Activated CD8-positive, alpha-beta T cell treated with anti-CD3 and anti-CD28 coated beads, Interleukin-2, amount 10 ng/mL, durations not matched to agents 7 days and 5 days (primary cell): ENCODE measurements around the gene SCAPER. TPM values are rescaled to one million over a fixed set of nuclear protein-coding genes. Genes with fewer than 3 reads are reported as not detected.
A peak's percentile ranks its signal among the peaks of the same experiment; 100 is the strongest.

ENCODE experiments used
- ATAC-seq: fragments of 150-1000 bp; cut with Tn5 transposase; one replicate; pipeline ENCODE4 v1.10.0; 2021; ENCODE audit warnings: moderate library complexity
- CTCF ChIA-PET: fragments of 350-600 bp; sonication (Branson Sonifier 250); formaldehyde crosslinking; loops from one replicate; lab custom pipeline; 2021; ENCODE audit warnings: antibody characterized with exemption; lab: Charles Lee
- POLR2A ChIA-PET: fragments of 350-600 bp; sonication (Branson Sonifier 250); formaldehyde crosslinking; loops from one replicate; lab custom pipeline; 2021; ENCODE audit warnings: antibody characterized with exemption; lab: Charles Lee
- DNase-seq: peaks from one replicate; pipeline ENCODE4 v3.0.0-alpha.2; 2020
- H3K27ac Mint-ChIP-seq: one replicate; pipeline ENCODE4 v1.8.0; 2021; ENCODE audit warnings: mild to moderate bottlenecking, mixed read lengths
- H3K27me3 Mint-ChIP-seq: one replicate; pipeline ENCODE4 v1.8.0; 2021; ENCODE audit warnings: low read depth, mixed read lengths
- H3K36me3 Mint-ChIP-seq: one replicate; pipeline ENCODE4 v1.8.0; 2021; ENCODE audit warnings: low read depth, mixed read lengths
- H3K4me1 Mint-ChIP-seq: one replicate; pipeline ENCODE4 v1.8.0; 2021; ENCODE audit warnings: low read depth, mixed read lengths
- H3K4me3 Mint-ChIP-seq: one replicate; pipeline ENCODE4 v1.8.0; 2021; ENCODE audit warnings: mild to moderate bottlenecking, mixed read lengths
- H3K9me3 Mint-ChIP-seq: one replicate; pipeline ENCODE4 v1.8.0; 2022; ENCODE audit warnings: mixed read lengths; ENCODE audit not compliant: insufficient read depth
- total RNA-seq, 2 experiments: library from RNA; stranded (reverse); gene quantifications; one replicate each; pipeline ENCODE4 v1.2.3, GENCODE V29; 2021

Gene SCAPER
- total RNA-seq, 2 experiments from 2014 or later = 29.0 to 32.2 TPM

DNA sequence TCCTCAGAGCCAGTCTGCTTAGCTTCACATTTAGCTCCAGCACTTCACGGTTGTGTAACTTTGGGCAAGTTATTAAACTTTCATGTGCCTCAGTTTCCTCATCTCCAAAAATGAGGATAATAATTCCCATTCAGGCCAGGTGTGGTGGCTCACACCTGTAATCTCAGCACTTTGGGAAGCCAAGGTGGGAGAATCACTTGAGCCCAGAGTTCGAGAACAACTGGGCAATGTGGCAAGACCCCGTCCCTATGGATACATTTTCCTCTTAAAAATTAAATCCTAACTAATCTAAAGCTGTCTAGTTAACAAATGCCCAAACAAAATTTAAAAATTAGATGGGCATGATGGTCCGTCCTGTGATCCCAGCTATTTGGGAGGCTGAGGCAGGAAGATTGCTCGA, 33.6 kb upstream of the SCAPER start:
- H3K36me3 Mint-ChIP-seq = peaks cover 38% of the 10 kb centered on the region
- ChIA-PET CTCF (interaction anchor here (1.1 to 2.0 kb wide), 2 partner anchors 85 to 605 kb away, joined by 4 to 5 read pairs; no protein-coding TSS in a partner anchor), POLR2A (interaction anchor here (1.0 kb wide), 1 partner anchor 9 kb away, joined by 3 read pairs; no protein-coding TSS in a partner anchor)
- H3K9me3 Mint-ChIP-seq = no peaks in the 10 kb centered on the region
- no peak for ATAC-seq
- H3K4me3 Mint-ChIP-seq = no peak overlapping the region
- no peak overlapping the region for H3K27ac Mint-ChIP-seq
- no peaks in the 10 kb centered on the region for H3K27me3 Mint-ChIP-seq
- H3K4me1 Mint-ChIP-seq = peaks cover 24% of the 10 kb centered on the region
- no peak for DNase-seq

DNA sequence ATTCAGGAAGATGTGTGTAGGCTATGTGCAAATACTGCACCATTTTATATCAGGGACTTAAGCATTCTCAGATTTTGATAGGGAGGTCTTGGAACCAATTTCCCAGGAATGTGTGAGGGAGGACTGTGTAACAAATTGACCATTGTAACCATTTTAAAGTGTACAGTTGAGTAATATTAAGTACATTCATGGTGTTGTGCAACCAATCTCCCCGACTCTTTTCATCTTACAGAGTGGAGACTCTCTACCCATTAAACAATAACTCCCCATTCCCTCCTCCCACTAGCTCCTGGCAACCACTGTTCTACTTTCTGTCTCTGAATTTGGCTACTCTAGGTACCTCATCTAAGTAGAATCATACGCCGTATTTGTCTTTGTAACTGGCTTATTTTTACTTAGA, 31.5 kb upstream of the SCAPER start:
- Mint-ChIP-seq H3K36me3 (peaks cover 40% of the 10 kb centered on the region), H3K9me3 (no peaks in the 10 kb centered on the region), H3K27me3 (no peaks in the 10 kb centered on the region), H3K27ac (no peak overlapping the region), H3K4me1 (peaks cover 40% of the 10 kb centered on the region), H3K4me3 (no peak overlapping the region)
- ChIA-PET POLR2A (no interaction called here), CTCF (no interaction called here)
- ATAC-seq = no peak
- DNase-seq = no peak

DNA sequence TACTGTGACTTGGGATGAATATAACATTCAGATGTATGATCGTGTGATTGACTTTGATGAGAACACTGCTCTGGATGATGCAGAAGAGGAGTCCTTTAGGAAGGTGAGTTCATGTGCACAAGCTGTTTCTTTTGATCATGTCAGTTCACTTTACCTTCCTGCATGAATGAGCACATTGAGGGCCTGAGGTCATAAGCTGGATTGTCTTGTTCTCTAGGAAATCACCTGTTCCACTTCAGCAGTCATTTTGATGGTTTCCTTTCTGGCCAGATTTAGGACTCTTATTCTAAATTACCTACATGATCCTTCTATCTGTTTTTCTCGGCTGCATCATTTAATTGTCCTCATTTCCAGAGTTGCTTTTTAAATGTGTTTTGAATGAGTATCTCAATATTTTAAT, 30.5 kb upstream of the SCAPER start:
- DNase-seq = no peak
- no peaks in the 10 kb centered on the region for H3K9me3 Mint-ChIP-seq
- peaks cover 46% of the 10 kb centered on the region for H3K4me1 Mint-ChIP-seq
- CTCF ChIA-PET = interaction anchor here (1.7 to 2.3 kb wide), 2 partner anchors 10 to 38 kb away, joined by 6 read pairs; no protein-coding TSS in a partner anchor
- no peaks in the 10 kb centered on the region for H3K27me3 Mint-ChIP-seq
- H3K4me3 Mint-ChIP-seq = no peak overlapping the region
- no peak for ATAC-seq
- H3K36me3 Mint-ChIP-seq = peaks cover 39% of the 10 kb centered on the region
- POLR2A ChIA-PET = no interaction called here
- no peak overlapping the region for H3K27ac Mint-ChIP-seq

DNA sequence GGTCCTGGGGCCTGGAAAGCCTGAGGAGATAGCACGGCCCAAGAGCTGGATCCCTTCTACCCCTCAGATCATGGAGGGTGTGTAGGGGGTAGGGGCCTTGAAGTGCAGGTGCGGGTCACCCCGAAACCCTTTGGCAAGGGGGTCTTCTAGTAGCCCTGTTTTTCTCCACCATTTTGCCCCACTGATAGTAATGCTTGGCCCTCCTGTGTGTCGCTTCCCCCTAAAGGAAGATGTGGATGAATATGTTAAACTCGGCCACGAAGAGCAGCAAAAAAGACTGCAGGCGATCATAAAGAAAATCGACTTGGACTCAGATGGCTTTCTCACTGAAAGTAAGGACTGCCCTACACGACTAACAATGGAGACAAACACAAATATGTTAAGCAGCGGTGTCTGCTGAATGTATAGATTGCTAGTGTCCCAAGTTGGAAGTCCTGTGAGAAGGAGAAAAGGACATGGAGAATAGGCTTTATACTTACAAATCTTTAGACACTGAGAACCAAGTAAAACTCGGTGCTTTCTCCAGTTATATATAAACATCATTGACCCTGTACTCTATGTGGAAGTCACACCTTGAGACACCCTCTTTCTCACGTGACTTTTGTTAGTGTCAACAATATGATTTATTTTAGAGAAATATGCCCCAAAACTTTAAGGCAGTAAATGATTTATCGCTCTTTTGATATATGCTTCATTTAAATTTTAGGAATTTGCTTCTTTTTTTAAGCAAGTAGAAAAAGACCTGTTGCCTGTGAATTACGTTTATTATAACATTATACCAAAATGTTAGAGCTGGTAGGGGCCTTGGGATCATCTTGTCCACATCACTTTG, 27.2 kb upstream of the SCAPER start:
- ATAC-seq (no peak), DNase-seq (peak; percentile 30)
- H3K4me1 Mint-ChIP-seq = peaks cover 46% of the 10 kb centered on the region
- ChIA-PET POLR2A (interaction anchor here (0.6 to 1.2 kb wide), 3 partner anchors 15 to 92 kb away, joined by 3 to 4 read pairs (median 4); no protein-coding TSS in a partner anchor), CTCF (interaction anchor here (1.0 to 1.8 kb wide), 5 partner anchors 10 to 611 kb away, joined by 3 to 5 read pairs (median 3); no protein-coding TSS in a partner anchor)
- peak overlapping the region; percentile 76 for H3K27ac Mint-ChIP-seq
- peak overlapping the region; percentile 82 for H3K4me3 Mint-ChIP-seq
- peaks cover 11% of the 10 kb centered on the region for H3K27me3 Mint-ChIP-seq
- no peaks in the 10 kb centered on the region for H3K9me3 Mint-ChIP-seq
- peaks cover 33% of the 10 kb centered on the region for H3K36me3 Mint-ChIP-seq

DNA sequence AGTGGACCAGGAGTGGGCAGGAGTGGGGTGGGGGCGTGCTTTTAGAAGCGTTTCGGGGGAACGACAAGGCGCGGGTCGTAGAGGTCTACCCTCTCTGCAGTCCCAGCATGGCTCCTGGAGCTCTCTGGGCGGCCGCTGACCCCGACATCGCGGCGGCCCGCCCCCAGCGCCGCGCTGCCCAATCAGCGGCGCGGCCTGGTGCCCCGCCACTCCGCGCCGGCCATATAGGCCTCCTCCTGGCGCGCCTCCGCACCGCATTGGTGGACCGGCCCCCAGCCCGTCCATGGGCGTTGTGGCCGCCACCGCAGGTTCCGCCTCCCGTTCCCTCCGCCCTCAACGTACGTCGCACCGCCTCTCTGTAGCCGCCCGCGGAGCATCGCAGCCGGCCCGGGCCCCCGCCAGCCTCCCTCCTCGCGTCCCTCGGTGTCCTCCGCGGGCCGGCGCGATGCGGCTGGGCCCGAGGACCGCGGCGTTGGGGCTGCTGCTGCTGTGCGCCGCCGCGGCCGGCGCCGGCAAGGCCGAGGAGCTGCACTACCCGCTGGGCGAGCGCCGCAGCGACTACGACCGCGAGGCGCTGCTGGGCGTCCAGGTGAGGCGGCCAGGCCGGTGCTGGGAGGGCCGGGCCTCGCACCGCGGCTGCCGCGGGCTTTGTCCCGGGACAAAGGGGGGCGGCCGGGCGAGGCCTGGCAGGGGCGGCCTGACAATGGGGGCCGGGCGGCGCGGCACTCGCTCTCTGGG, 26.4 kb upstream of the SCAPER start, which contains the start of gene RCN2:
RCN2 (plus strand) TSS at position 353 of the 738 bp plus-strand sequence; CDS start at position 446, 93 bp downstream.
- H3K4me3 Mint-ChIP-seq = peak within 1 kb of the TSS; percentile 82
- peaks cover 41% of the 10 kb centered on the region for H3K4me1 Mint-ChIP-seq
- peak; percentile 95 for DNase-seq
- POLR2A ChIA-PET = interaction anchor here (0.6 to 1.5 kb wide), 8 partner anchors 12 to 93 kb away, joined by 3 to 4 read pairs (median 3); no protein-coding TSS in a partner anchor
- H3K9me3 Mint-ChIP-seq = no peaks in the 10 kb centered on the region
- H3K36me3 Mint-ChIP-seq = peaks cover 27% of the 10 kb centered on the region
- ATAC-seq = peak; percentile 100
- CTCF ChIA-PET = interaction anchor here (0.6 to 1.8 kb wide), 7 partner anchors 10 to 611 kb away, joined by 3 to 5 read pairs (median 3); no protein-coding TSS in a partner anchor
- H3K27ac Mint-ChIP-seq = peak within 1 kb of the TSS; percentile 84
- H3K27me3 Mint-ChIP-seq = peaks cover 11% of the 10 kb centered on the region

DNA sequence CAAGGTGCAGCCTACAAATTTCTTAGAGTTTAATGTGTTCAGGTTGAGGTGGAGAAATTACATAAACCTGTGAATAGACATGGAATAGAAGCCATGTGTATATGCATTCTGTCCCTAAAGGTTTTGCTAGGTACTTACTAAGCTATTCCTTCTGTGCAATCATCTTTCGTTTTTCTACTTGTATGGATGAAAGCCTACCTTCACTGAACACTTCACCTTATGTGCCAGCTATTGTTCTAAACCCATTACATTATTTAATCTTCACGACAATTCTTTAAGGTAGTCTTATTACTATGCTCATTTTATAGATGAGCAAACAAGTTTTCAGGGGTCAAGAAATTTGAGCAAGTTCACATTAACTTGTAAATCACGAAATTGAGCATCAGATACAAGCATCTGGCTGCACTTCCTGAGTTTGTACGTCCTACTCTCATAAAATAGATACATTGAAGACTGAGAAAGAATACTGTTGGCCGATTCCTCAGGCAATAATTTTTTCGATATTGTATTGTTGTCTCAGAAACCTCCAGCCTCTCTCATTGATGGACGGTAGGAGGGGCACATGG, 25.8 kb upstream of the SCAPER start:
- H3K36me3 Mint-ChIP-seq = peaks cover 22% of the 10 kb centered on the region
- peak overlapping the region; percentile 82 for H3K27ac Mint-ChIP-seq
- DNase-seq = no peak
- peaks cover 16% of the 10 kb centered on the region for H3K27me3 Mint-ChIP-seq
- ChIA-PET POLR2A (interaction anchor here (1.0 to 1.5 kb wide), 5 partner anchors 13 to 58 kb away, joined by 3 read pairs; no protein-coding TSS in a partner anchor), CTCF (interaction anchor here (0.6 to 1.8 kb wide), 5 partner anchors 11 to 612 kb away, joined by 3 to 5 read pairs (median 3); no protein-coding TSS in a partner anchor)
- H3K9me3 Mint-ChIP-seq = no peaks in the 10 kb centered on the region
- no peak for ATAC-seq
- H3K4me1 Mint-ChIP-seq = peaks cover 38% of the 10 kb centered on the region
- peak overlapping the region; percentile 82 for H3K4me3 Mint-ChIP-seq

DNA sequence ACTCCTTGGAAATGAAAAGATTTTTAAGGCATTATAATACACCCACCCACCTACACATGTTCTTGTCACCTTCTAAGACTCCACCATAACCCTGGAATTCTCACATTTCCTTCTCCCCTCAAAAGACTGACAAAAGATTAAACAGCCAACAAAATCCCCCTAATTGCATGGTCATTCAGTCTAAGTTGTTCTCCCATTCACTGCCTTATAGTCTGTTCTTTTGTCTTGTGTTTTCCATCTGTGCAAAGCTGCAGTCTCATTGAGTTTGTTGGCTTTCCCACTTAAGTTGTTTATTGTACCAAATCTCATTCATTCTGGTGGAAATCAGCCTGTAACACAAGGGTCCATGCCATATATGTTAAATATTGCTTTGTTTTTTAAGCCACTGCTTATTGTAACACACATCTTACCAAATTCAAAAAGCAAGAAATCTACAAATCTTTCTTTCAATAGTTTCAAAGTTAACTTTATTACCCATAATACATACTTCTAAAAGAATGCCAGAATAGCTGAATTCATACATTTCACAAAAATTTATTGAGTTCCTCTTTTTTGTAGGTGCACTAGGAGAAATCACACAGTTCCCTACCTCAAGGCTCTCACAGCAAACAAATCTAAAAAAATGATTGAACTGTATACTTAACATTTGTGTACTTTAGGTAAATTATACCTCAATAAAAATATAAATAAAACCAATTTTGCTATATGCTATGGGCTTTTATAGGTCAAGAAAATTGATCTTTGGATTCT, 24.0 kb upstream of the SCAPER start:
- ChIA-PET POLR2A (no interaction called here), CTCF (no interaction called here)
- no peak overlapping the region for H3K4me3 Mint-ChIP-seq
- peaks cover 10% of the 10 kb centered on the region for H3K36me3 Mint-ChIP-seq
- no peak overlapping the region for H3K27ac Mint-ChIP-seq
- peaks cover 18% of the 10 kb centered on the region for H3K27me3 Mint-ChIP-seq
- DNase-seq = no peak
- ATAC-seq = no peak
- H3K4me1 Mint-ChIP-seq = peaks cover 31% of the 10 kb centered on the region
- H3K9me3 Mint-ChIP-seq = no peaks in the 10 kb centered on the region

DNA sequence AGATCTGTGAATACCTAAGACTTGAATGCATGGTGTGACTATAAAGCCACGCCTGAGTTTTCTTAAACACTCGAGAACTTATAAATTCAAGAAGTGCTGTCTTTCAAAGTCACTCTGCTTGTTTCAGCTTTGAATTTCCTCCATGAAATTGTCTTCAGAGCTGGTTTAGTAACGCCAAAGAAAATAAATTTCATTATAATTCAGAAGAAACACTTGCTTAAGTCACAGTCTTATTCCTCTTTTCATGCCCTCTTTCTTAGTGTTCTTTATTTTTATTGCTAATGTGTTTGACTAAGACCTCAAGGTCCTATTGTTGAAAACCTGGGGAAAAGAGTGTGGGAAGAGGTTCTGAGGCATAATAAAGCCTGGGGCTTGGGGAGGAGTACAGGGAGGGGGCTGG, 23.1 kb upstream of the SCAPER start:
- H3K4me3 Mint-ChIP-seq = no peak overlapping the region
- no peak for ATAC-seq
- POLR2A ChIA-PET = no interaction called here

DNA sequence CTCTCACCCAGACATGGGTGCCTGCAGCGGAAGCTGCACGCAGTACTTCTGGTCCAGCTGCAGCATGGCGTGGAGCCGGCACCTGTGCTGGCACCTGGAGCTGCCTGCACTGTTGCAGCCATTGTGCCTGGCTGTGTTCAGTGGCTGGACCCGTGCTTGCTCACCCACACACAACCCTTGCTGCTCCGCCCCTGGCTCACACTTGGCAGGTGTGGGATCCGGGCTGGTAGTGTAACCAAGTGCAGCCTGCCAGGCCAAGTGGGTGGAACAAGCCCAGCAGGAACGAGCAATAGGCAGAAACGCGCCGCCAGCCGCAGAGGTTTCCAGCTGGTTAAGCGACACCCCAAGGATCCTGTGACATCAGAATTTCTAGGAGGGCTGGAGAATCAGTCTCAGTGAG, 11.2 kb upstream of the SCAPER start:
- ChIA-PET POLR2A (no interaction called here), CTCF (interaction anchor here (0.7 to 1.3 kb wide), 2 partner anchors 18 to 54 kb away, joined by 3 read pairs; no protein-coding TSS in a partner anchor)
- peaks cover 9% of the 10 kb centered on the region for H3K4me1 Mint-ChIP-seq
- ATAC-seq = no peak
- no peak overlapping the region for H3K4me3 Mint-ChIP-seq
- no peak for DNase-seq
- H3K27me3 Mint-ChIP-seq = peaks cover 17% of the 10 kb centered on the region
- no peaks in the 10 kb centered on the region for H3K9me3 Mint-ChIP-seq
- no peak overlapping the region for H3K27ac Mint-ChIP-seq
- no peaks in the 10 kb centered on the region for H3K36me3 Mint-ChIP-seq

More for the DNA sequence above, 23.1 kb upstream of the SCAPER start:
- peaks cover 3% of the 10 kb centered on the region for H3K36me3 Mint-ChIP-seq
- H3K27ac Mint-ChIP-seq = no peak overlapping the region
- peaks cover 25% of the 10 kb centered on the region for H3K4me1 Mint-ChIP-seq
- no peak for DNase-seq
- H3K9me3 Mint-ChIP-seq = no peaks in the 10 kb centered on the region
- CTCF ChIA-PET = no interaction called here
- H3K27me3 Mint-ChIP-seq = peaks cover 21% of the 10 kb centered on the region

DNA sequence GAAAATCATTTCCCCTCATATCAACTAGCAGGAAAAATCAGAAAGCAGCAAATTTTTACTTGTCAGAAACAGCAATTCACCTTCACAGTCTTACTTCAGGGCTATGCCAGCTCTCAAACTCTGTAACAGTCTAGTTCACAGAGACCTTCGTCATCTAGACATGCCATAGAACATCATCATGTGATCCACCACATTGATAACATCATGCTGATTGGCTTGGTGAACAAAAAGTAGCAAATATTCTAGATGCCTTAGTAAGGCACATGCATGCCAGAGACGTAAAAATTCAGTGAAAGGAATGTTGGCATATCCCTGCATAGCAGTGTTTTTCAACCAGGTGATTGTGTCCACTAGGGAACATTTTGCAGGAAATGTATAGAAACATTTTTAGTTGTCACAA, 8.6 kb upstream of the SCAPER start:
- ATAC-seq = no peak
- Mint-ChIP-seq H3K27me3 (peaks cover 8% of the 10 kb centered on the region), H3K9me3 (no peaks in the 10 kb centered on the region), H3K4me3 (no peak overlapping the region), H3K4me1 (peaks cover 10% of the 10 kb centered on the region), H3K36me3 (no peaks in the 10 kb centered on the region), H3K27ac (no peak overlapping the region)
- ChIA-PET POLR2A (no interaction called here), CTCF (no interaction called here)
- no peak for DNase-seq

DNA sequence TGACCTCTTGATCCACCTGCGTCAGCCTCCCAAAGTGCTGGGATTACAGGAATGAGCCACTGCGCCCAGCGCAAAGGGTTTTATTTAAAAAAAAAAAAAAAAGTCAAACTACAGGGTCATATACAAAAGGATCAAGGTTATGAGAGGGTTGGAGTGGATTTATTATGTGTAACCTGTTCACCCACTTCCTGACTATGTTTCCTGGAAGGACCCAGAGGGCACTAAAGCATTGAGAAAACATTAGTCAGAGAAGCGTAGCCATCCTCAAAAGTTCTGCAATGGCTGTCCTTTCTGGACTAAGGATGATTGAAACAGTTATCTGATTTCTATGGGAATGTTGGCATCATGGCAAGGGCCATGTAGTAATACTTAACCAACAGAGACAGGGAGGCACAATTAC, 7.3 kb upstream of the SCAPER start:
- H3K27me3 Mint-ChIP-seq = peaks cover 4% of the 10 kb centered on the region
- no peak overlapping the region for H3K27ac Mint-ChIP-seq
- ATAC-seq (no peak), DNase-seq (no peak)
- ChIA-PET CTCF (no interaction called here), POLR2A (no interaction called here)
- no peaks in the 10 kb centered on the region for H3K9me3 Mint-ChIP-seq
- H3K4me1 Mint-ChIP-seq = peaks cover 10% of the 10 kb centered on the region
- H3K36me3 Mint-ChIP-seq = no peaks in the 10 kb centered on the region
- H3K4me3 Mint-ChIP-seq = no peak overlapping the region
